CD4-positive, alpha-beta T cell treated with Interleukin-6 for 4 hours (primary cell): ENCODE results near the gene RNASE2.
"Not testable (repeated sequence)": the region's sequence is repeated elsewhere in the genome, so short reads cannot be mapped to it uniquely, and the experiment has no call there.

ENCODE experiments used
- DNase-seq: peaks from one replicate; pipeline ENCODE4 v3.0.0-alpha.2; 2020; ENCODE audit warnings: mixed read lengths

The RNASE2 gene

GRCh38 chr14:20985650-20986049, 30.4 kb downstream of the RNASE2 start:
- not testable (repeated sequence) for DNase-seq

GRCh38 chr14:20986811-20987210, 31.5 kb downstream of the RNASE2 start:
- DNase-seq: no peak

GRCh38 chr14:20988717-20989470, 33.6 kb downstream of the RNASE2 start:
- no peak for DNase-seq

GRCh38 chr14:20989471-20989786, 34.1 kb downstream of the RNASE2 start:
- no peak for DNase-seq

- peak; percentile 85 for DNase-seq
These were observed 34.7 kb downstream of the RNASE2 start, which contains the start of gene METTL17 for GRCh38 chr14:20989787-20990600. Gene METTL17 (plus strand): TSS chr14:20989980. CDS start chr14:20990003, 23 bp downstream.

GRCh38 chr14:20996521-20996920, 41.2 kb downstream of the RNASE2 start:
- DNase-seq: no peak

- DNase-seq: no peak
These were observed 41.8 kb downstream of the RNASE2 start for GRCh38 chr14:20997115-20997514.

GRCh38 chr14:20997564-20997963, 42.3 kb downstream of the RNASE2 start:
- no peak for DNase-seq

GRCh38 chr14:20998139-20998538, 42.9 kb downstream of the RNASE2 start:
- DNase-seq: no peak

- no peak for DNase-seq
These were observed 43.5 kb downstream of the RNASE2 start, which contains the start of gene SLC39A2 for GRCh38 chr14:20998674-20999366. Gene SLC39A2 (plus strand): TSS chr14:20999293. CDS start chr14:20999447, 154 bp downstream.

- DNase-seq: no peak
These were observed 44.3 kb downstream of the RNASE2 start for GRCh38 chr14:20999591-20999990.

GRCh38 chr14:21001218-21001617, 45.9 kb downstream of the RNASE2 start:
- no peak for DNase-seq

GRCh38 chr14:21003788-21004346, 48.6 kb downstream of the RNASE2 start:
- no peak for DNase-seq
